ENCODE measurements around the gene GCDH. TPM values are rescaled to one million over a fixed set of nuclear protein-coding genes. Genes with fewer than 3 reads are reported as not detected.

The GCDH gene
- total RNA-seq, 1 donor from 2014 or later, result 38.2 TPM

- TF ChIP-seq CTCF (IDR thresholded peaks at IDR 0.05; ENCODE audit: insufficient read depth, low read length, severe bottlenecking), result no peak
- H3K4me3 ChIP-seq (ENCODE audit: low read depth, low read length), result no peak overlapping the region
- FAIRE-seq, result no peak
Measured at GRCh38 chr19:12924621-12925310, 33.8 kb downstream of the GCDH start.

GRCh38 chr19:12930002-12930645, 39.2 kb downstream of the GCDH start:
- no peak for TF ChIP-seq CTCF (IDR thresholded peaks at IDR 0.05; ENCODE audit: insufficient read depth, low read length, severe bottlenecking)
- Histone ChIP-seq H3K4me3 (ENCODE audit: low read depth, low read length) (no peak overlapping the region), H3K27me3 (ENCODE audit: control insufficient read depth, insufficient read depth, low read length) (no peaks in the 10 kb centered on the region), H3K36me3 (ENCODE audit: control insufficient read depth, insufficient read depth, low read length) (peaks cover 31% of the 10 kb centered on the region)
- DNase-seq (ENCODE audit: low read depth), result no peak
- FAIRE-seq, result no peak

More at GRCh38 chr19:12924621-12925310, 33.8 kb downstream of the GCDH start:
- DNase-seq (ENCODE audit: low read depth), result no peak
- H3K36me3 ChIP-seq (ENCODE audit: control insufficient read depth, insufficient read depth, low read length), result peaks cover 39% of the 10 kb centered on the region
- H3K27me3 ChIP-seq (ENCODE audit: control insufficient read depth, insufficient read depth, low read length), result no peaks in the 10 kb centered on the region

GRCh38 chr19:12932392-12933286, 41.7 kb downstream of the GCDH start:
- no peaks in the 10 kb centered on the region for H3K27me3 ChIP-seq (ENCODE audit: control insufficient read depth, insufficient read depth, low read length)
- H3K36me3 ChIP-seq (ENCODE audit: control insufficient read depth, insufficient read depth, low read length), result peaks cover 21% of the 10 kb centered on the region
- H3K4me3 ChIP-seq (ENCODE audit: low read depth, low read length), result peak overlapping the region; percentile 91
- TF ChIP-seq CTCF (IDR thresholded peaks at IDR 0.05; ENCODE audit: insufficient read depth, low read length, severe bottlenecking), result no peak
- DNase-seq (ENCODE audit: low read depth), result no peak
- no peak for FAIRE-seq

GRCh38 chr19:12933287-12934072, 42.5 kb downstream of the GCDH start, which contains the start of gene FARSA:
FARSA (minus strand) TSS chr19:12933711; CDS start chr19:12933696, 15 bp downstream.
- Histone ChIP-seq H3K27me3 (ENCODE audit: control insufficient read depth, insufficient read depth, low read length) (no peaks in the 10 kb centered on the region), H3K4me3 (ENCODE audit: low read depth, low read length) (peak within 1 kb of the TSS; percentile 91), H3K36me3 (ENCODE audit: control insufficient read depth, insufficient read depth, low read length) (peaks cover 16% of the 10 kb centered on the region)
- peak; percentile 80 for DNase-seq (ENCODE audit: low read depth)
- FAIRE-seq, result no peak
- TF ChIP-seq CTCF (IDR thresholded peaks at IDR 0.05; ENCODE audit: insufficient read depth, low read length, severe bottlenecking), result no peak

- no peaks in the 10 kb centered on the region for H3K27me3 ChIP-seq (ENCODE audit: control insufficient read depth, insufficient read depth, low read length)
- no peak for DNase-seq (ENCODE audit: low read depth)
- TF ChIP-seq CTCF (IDR thresholded peaks at IDR 0.05; ENCODE audit: insufficient read depth, low read length, severe bottlenecking), result no peak
- peaks cover 15% of the 10 kb centered on the region for H3K36me3 ChIP-seq (ENCODE audit: control insufficient read depth, insufficient read depth, low read length)
- FAIRE-seq, result no peak
- H3K4me3 ChIP-seq (ENCODE audit: low read depth, low read length), result no peak overlapping the region
Measured at GRCh38 chr19:12935071-12935470, 44.1 kb downstream of the GCDH start.
